ENCODE measurements around the gene SCO1.

Gene SCO1

DNA sequence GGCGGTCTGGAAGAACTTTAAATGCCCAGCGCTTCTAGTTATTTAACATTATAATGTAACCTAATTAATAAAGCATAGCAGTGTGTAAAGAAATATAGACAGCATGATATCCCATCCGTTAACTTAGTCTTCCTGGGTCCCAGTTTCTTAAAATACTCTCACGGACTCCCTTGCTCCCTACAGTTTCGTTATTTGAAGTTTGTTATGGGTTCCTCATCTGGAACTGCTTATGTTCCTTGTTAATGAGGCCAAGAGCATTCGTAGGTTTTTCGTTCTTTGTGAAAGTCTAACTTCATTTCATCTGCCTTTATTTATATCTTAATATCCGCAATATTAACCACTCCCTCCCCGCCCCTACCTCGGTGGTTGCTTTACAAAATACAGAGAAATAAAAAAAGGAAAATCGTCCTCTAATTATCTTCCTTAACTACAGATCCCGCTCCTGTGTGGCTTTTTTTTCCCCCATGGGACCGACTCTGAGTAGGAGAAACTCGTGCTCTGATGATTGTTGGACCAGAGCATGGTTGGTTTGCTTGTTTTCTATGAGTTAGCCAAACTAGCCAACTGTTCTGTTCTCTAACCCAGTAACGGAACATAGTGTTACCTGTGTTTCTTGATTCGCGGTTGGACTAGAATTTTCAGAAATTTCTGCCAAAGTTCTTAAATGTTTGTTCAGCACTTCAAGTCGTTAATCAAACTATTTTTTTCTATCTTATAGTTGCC lies 924 bp upstream of the SCO1 start:
- TF ChIP-seq, protein P1, sequence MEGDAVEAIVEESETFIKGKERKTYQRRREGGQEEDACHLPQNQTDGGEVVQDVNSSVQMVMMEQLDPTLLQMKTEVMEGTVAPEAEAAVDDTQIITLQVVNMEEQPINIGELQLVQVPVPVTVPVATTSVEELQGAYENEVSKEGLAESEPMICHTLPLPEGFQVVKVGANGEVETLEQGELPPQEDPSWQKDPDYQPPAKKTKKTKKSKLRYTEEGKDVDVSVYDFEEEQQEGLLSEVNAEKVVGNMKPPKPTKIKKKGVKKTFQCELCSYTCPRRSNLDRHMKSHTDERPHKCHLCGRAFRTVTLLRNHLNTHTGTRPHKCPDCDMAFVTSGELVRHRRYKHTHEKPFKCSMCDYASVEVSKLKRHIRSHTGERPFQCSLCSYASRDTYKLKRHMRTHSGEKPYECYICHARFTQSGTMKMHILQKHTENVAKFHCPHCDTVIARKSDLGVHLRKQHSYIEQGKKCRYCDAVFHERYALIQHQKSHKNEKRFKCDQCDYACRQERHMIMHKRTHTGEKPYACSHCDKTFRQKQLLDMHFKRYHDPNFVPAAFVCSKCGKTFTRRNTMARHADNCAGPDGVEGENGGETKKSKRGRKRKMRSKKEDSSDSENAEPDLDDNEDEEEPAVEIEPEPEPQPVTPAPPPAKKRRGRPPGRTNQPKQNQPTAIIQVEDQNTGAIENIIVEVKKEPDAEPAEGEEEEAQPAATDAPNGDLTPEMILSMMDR (IDR thresholded peaks at IDR 0.05; ENCODE audit: borderline replicate concordance, insufficient read depth, low read depth, low read length), result no peak
- H3K4me3 ChIP-seq (ENCODE audit: low read depth, low read length), result peak overlapping the region; percentile 83

DNA sequence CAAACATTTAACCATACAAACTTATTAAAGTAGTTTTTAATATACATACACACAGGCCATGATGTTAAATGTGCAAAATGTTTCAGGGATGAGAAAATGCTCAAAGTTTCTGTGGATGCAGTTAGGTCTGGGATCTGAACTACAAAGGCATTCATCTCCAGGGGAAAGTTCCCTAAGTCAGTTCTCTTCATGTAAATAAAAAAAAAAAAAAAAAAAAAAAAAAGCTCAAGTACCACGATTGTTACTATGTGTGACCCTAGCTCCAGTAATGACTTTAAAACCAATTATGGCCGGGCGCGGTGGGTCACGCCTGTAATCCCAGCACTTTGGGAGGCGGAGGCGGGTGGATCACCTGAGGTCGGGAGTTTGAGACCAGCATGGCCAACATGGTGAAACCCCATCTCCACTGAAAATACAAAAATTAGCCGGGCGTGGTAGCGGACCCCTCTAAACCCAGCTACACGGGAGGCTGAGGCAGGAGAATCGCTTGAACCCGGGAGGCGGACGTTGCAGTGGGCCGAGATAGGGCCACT lies 1.4 kb downstream of the SCO1 start:
- peak overlapping the region; percentile 83 for H3K4me3 ChIP-seq (ENCODE audit: low read depth, low read length)

DNA sequence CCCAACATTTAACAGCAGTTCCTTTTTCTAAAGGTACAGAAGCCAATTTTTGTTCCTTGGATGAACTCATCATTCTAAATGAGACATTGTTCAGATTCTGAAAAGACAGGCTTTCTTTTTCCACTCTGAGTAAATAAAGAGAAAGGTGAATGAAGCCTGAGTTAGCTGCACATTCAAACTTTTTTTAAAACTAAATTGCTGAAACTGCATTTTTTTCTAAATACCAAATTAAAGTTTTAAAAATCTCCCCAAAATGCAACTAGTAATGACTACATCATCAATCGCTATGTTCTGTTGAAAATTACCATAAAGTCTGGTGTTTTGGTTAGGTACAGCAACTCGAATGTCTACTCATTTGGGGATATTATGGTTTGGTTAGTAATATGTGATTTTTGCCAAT lies 9.8 kb downstream of the SCO1 start:
- TF ChIP-seq, protein P1 (IDR thresholded peaks at IDR 0.05; ENCODE audit: borderline replicate concordance, insufficient read depth, low read depth, low read length), result no peak
- no peak overlapping the region for H3K4me3 ChIP-seq (ENCODE audit: low read depth, low read length)

DNA sequence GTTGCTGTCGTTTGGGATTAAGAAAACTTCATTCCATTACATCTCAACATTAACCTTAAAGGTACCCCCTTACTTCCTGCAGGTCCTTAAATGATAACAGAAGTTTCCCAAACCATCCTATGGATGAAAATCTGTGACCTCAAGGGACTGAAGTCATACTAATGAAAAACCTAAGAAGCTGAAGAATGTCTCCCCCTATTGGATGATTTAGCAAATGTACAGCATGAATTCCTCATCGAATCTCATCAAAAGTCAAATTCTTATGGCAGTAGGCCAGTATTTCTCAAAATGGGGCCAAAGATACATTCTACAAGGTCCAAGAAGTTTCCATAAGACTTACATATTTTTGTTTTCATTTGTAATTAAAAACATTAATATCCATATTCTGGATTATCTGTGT lies 13.5 kb downstream of the SCO1 start:
- no peak overlapping the region for H3K4me3 ChIP-seq (ENCODE audit: low read depth, low read length)
- TF ChIP-seq, protein P1 (IDR thresholded peaks at IDR 0.05; ENCODE audit: borderline replicate concordance, insufficient read depth, low read depth, low read length), result peak; percentile 36; the same call in 1 of the 2 replicates

DNA sequence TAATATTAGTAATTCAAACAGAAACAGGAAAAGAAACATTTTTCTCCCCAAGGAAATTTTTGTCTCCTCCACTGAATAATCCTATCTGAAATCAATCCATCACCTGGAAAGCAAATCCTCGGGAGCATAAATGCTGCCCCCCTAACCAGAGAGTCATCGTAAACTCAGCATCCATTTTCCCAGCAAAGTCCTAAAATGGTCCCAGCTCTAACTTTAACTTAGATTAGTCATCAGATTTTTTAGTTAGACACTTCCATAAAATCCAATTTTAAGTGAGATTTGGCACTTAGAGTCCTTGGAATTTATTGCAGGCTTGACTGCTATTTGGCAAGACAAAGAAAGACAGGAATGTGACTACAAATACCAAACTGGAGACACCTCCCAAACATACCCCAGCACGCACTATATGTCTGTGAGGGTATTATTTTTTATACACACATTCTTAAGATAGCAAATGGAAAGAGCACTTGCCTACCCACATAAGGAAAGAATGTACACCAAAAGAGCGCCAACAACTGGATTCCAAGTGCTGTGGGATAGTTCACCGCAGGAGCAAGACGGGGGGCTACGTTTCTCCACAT lies 15.4 kb downstream of the SCO1 start:
- TF ChIP-seq, protein P1 (IDR thresholded peaks at IDR 0.05; ENCODE audit: borderline replicate concordance, insufficient read depth, low read depth, low read length), result no peak
- H3K4me3 ChIP-seq (ENCODE audit: low read depth, low read length), result no peak overlapping the region

DNA sequence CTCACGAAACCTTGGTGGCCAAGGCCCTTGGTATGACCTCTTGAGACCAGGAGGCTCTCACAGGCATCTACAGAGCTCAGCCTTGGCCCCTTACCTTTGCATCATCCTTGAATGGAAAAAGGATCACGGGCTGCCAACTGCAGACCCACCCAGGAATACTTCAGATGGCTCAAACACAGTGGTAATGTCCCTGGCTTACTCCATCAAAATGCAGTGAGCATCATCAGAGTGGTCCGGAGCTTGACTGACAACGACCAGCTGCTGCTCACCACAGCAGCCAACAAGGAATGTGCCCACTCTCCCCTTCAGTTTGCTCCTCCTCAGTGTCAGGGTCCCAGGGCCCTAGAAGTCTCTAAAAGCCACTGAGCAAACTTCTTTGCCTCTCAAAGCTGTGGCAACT lies 22.6 kb downstream of the SCO1 start:
- H3K4me3 ChIP-seq (ENCODE audit: low read depth, low read length), result no peak overlapping the region
- TF ChIP-seq, protein P1 (IDR thresholded peaks at IDR 0.05; ENCODE audit: borderline replicate concordance, insufficient read depth, low read depth, low read length), result no peak

DNA sequence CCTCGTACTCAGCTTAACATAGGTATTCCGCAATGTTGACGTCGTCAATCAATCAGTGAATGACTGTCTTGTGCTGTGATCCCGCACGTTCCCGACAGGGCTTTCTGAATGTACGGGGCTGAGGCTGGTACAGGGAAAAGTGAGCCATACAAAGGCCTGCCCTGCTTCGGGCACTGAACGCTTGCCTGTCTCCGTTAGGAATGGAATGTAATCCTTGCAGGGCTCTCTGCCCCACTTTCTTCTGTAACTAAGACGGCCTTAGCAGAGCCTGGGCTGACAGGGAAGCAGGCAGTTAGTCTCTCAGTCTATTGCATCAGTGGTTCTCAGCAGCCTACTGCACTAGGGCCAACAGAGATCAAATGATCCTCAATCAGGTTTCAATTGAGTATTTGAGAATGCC lies 24.0 kb downstream of the SCO1 start:
- TF ChIP-seq, protein P1 (IDR thresholded peaks at IDR 0.05; ENCODE audit: borderline replicate concordance, insufficient read depth, low read depth, low read length), result no peak
- H3K4me3 ChIP-seq (ENCODE audit: low read depth, low read length), result no peak overlapping the region
